A549 (cell line): ENCODE data around the gene CFAP68. TPM values are rescaled to one million over a fixed set of nuclear protein-coding genes. Genes with fewer than 3 reads are reported as not detected.
A peak's percentile ranks its signal among the peaks of the same experiment; 100 is the strongest.

Experiments used
- ATAC-seq, 2 experiments: fragments of 200-7000 bp in 1 of 2; fragments of >200 bp in 1 of 2; cut with Nextera tagmentation in 1 of 2; cut with Tn5 transposase in 1 of 2; 3 replicates each; pipeline versions ENCODE4 v1.8.0 to v1.9.1; 2018 to 2020; ENCODE audit warnings: mild to moderate bottlenecking in 1 of 2, moderate library complexity in 1 of 2
- CTCF ChIA-PET: fragments of 300-600 bp; sonication (Branson Sonifier 250); formaldehyde crosslinking; extraction: SDS; loops from one replicate; lab custom pipeline; 2021; ENCODE audit warnings: antibody characterized with exemption, inconsistent platforms; lab: Yijun Ruan, JAX
- POLR2A ChIA-PET: fragments of 350-600 bp; formaldehyde crosslinking; extraction: SDS; loops from one replicate; lab custom pipeline; 2021; ENCODE audit warnings: antibody characterized with exemption, inconsistent platforms; lab: Yijun Ruan, JAX
- DNase-seq, 2 experiments: peaks; one replicate each; pipeline versions ENCODE4 v3.0.0 to v3.0.0-alpha.2; 2011 to 2016; ENCODE audit warnings: low read depth in 1 of 2, low spot score in 1 of 2
- FAIRE-seq: peaks from 2 replicates; lab custom pipeline; 2011; peaks lifted over from hg19 to GRCh38; lab: Jason Lieb, UNC
- H3K27ac ChIP-seq, 2 experiments: fragments of >200 bp; sonication (Bioruptor Twin); formaldehyde crosslinking; 3 replicates each; pipeline ENCODE4 v1.5.1; 2016 to 2017
- H3K4me1 ChIP-seq: fragments of >200 bp; sonication (Bioruptor Twin); formaldehyde crosslinking; 3 replicates; pipeline ENCODE4 v1.6.1; 2016
- H3K4me2 ChIP-seq: fragments of >200 bp; sonication (Bioruptor Twin); formaldehyde crosslinking; 3 replicates; pipeline ENCODE4 v1.6.1; 2016
- H3K4me3 ChIP-seq: fragments of >200 bp; sonication (Bioruptor Twin); formaldehyde crosslinking; 3 replicates; pipeline ENCODE4 v1.5.1; 2016
- H3K9me3 ChIP-seq: fragments of >200 bp; sonication (Bioruptor Twin); formaldehyde crosslinking; 3 replicates; pipeline ENCODE4 v1.6.1; 2016
- ATOH8 ChIP-seq: fragments of 250-450 bp; sonication (Bioruptor Pico); IDR thresholded peaks from 2 replicates; pipeline ENCODE4 v1.5.0; 2020; ENCODE audit warnings: low read depth, mild to moderate bottlenecking, moderate library complexity
- CBX2 ChIP-seq: fragments of 200-600 bp; sonication (generic); IDR thresholded peaks from 2 replicates; pipeline ENCODE4 v1.6.1; 2016; ENCODE audit warnings: low read depth, mild to moderate bottlenecking, borderline replicate concordance
- CHD2 ChIP-seq: fragments of 150-350 bp; IDR thresholded peaks from 2 replicates; pipeline ENCODE4 v1.6.1; 2014; ENCODE audit warnings: low read length; ENCODE audit not compliant: partially characterized antibody
- CHD4 ChIP-seq: fragments of 200-600 bp; sonication (generic); IDR thresholded peaks from 2 replicates; pipeline ENCODE4 v1.6.1; 2016; ENCODE audit warnings: antibody characterized with exemption, mild to moderate bottlenecking, borderline replicate concordance
- CTCF ChIP-seq: fragments of >200 bp; sonication (Bioruptor Twin); formaldehyde crosslinking; IDR thresholded peaks from 3 replicates; pipeline ENCODE4 v1.5.1; 2016
- ELK1 ChIP-seq: fragments of 150-350 bp; IDR thresholded peaks from 2 replicates; pipeline ENCODE4 v1.6.1; 2014; ENCODE audit warnings: low read depth, mild to moderate bottlenecking, low read length
- ESRRA ChIP-seq: fragments of 150-350 bp; IDR thresholded peaks from 2 replicates; pipeline ENCODE4 v1.6.1; 2014; ENCODE audit warnings: mild to moderate bottlenecking, low read length, borderline replicate concordance
- FOXS1 ChIP-seq: fragments of 250-450 bp; sonication (Bioruptor Pico); IDR thresholded peaks from 2 replicates; pipeline ENCODE4 v1.5.0; 2020; ENCODE audit warnings: mild to moderate bottlenecking, moderate library complexity
- HOXA7 ChIP-seq: fragments of 250-450 bp; sonication (Bioruptor Pico); IDR thresholded peaks from 2 replicates; pipeline ENCODE4 v1.5.0; 2020; ENCODE audit warnings: mild to moderate bottlenecking, moderate library complexity
- HOXB13 ChIP-seq: fragments of 250-450 bp; sonication (Bioruptor Pico); IDR thresholded peaks from 2 replicates; pipeline ENCODE4 v1.5.0; 2020; ENCODE audit warnings: low read depth, mild to moderate bottlenecking, moderate library complexity
- MAFK ChIP-seq: fragments of 450-650 bp; IDR thresholded peaks from 2 replicates; pipeline ENCODE4 v1.6.1; 2014; ENCODE audit not compliant: partially characterized antibody
- MAZ ChIP-seq: fragments of 150-350 bp; IDR thresholded peaks from 2 replicates; pipeline ENCODE4 v1.6.1; 2014; ENCODE audit warnings: antibody characterized with exemption, low read depth, low read length, borderline replicate concordance
- NPAS2 ChIP-seq: fragments of 250-450 bp; sonication (Bioruptor Pico); IDR thresholded peaks from 2 replicates; pipeline ENCODE4 v1.8.0; 2022; ENCODE audit warnings: mild to moderate bottlenecking, moderate library complexity, borderline replicate concordance
- PBX3 ChIP-seq: IDR thresholded peaks from 2 replicates; pipeline ENCODE4 v1.6.1; 2012
- POLR2A ChIP-seq: IDR thresholded peaks from 2 replicates; pipeline ENCODE4 v1.6.1; 2012; ENCODE audit warnings: mild to moderate bottlenecking, low read length
- POLR2AphosphoS2 ChIP-seq: conservative IDR thresholded peaks from 2 replicates; pipeline ENCODE4 v1.6.1; 2012; ENCODE audit warnings: low read length, improper control_type of control experiment, inconsistent platforms
- RAD21 ChIP-seq, 2 experiments: fragments of >200 bp in 1 of 2; sonication (Bioruptor Twin) in 1 of 2; formaldehyde crosslinking in 1 of 2; IDR thresholded peaks in 1 of 2; conservative IDR thresholded peaks in 1 of 2; 2 replicates in 1 of 2; 3 replicates in 1 of 2; pipeline ENCODE4 v1.6.1; 2012 to 2018; ENCODE audit warnings: inconsistent platforms in 1 of 2
- RARB ChIP-seq: fragments of 250-450 bp; sonication (Bioruptor Pico); IDR thresholded peaks from 2 replicates; pipeline ENCODE4 v1.8.0; 2021; ENCODE audit warnings: mild to moderate bottlenecking, moderate library complexity
- REST ChIP-seq: fragments of 200-600 bp; sonication (generic); IDR thresholded peaks from 2 replicates; pipeline ENCODE4 v1.6.1; 2016; ENCODE audit warnings: antibody characterized with exemption, mild to moderate bottlenecking, moderate library complexity
- RFX5 ChIP-seq: fragments of 450-650 bp; IDR thresholded peaks from 2 replicates; pipeline ENCODE4 v1.7.1; 2014; ENCODE audit warnings: antibody characterized with exemption, mild to moderate bottlenecking, moderate library complexity
- RNF2 ChIP-seq: fragments of 200-600 bp; sonication (generic); IDR thresholded peaks from 2 replicates; pipeline ENCODE4 v1.6.1; 2016; ENCODE audit warnings: low read depth, mild to moderate bottlenecking, antibody characterized with exemption, moderate library complexity, borderline replicate concordance
- SMC3 ChIP-seq: fragments of >200 bp; sonication (Bioruptor Twin); formaldehyde crosslinking; IDR thresholded peaks from 3 replicates; pipeline ENCODE4 v1.6.1; 2018; ENCODE audit warnings: inconsistent platforms
- TP53 ChIP-seq: fragments of 250-450 bp; sonication (Bioruptor Pico); IDR thresholded peaks from 2 replicates; pipeline ENCODE4 v1.5.0; 2021; ENCODE audit warnings: mild to moderate bottlenecking, moderate library complexity
- ZFP36 ChIP-seq: fragments of 450-650 bp; IDR thresholded peaks from 2 replicates; pipeline ENCODE4 v1.6.1; 2014; ENCODE audit warnings: borderline replicate concordance; ENCODE audit not compliant: partially characterized antibody
- ZNF302 ChIP-seq: fragments of 250-450 bp; sonication (Bioruptor Pico); IDR thresholded peaks from 2 replicates; pipeline ENCODE4 v1.9.0; 2021; ENCODE audit warnings: inconsistent platforms, mild to moderate bottlenecking, moderate library complexity
- ZSCAN20 ChIP-seq: fragments of 250-450 bp; sonication (Bioruptor Pico); IDR thresholded peaks from 2 replicates; pipeline ENCODE4 v1.8.0; 2022; ENCODE audit warnings: mild to moderate bottlenecking, moderate library complexity
- WGBS: methylation state at CpG from one replicate; pipeline ENCODE4 v1.1.6; 2017; ENCODE audit errors: missing lambda C conversion rate; 5-methylcytosine and 5-hydroxymethylcytosine counted together
- polyA plus RNA-seq, 4 experiments: library from polyadenylated mRNA; depleted of rRNA in 3 of 4; stranded (reverse); fragments of >200 nt; fragmentation: RNase III in 1 of 4; extraction: RNeasy Plus Mini Kit Qiagen cat#74134 plus additional on column Dnase treatment in 1 of 4; gene quantifications; 2 replicates in 3 of 4; 3 replicates in 1 of 4; pipeline ENCODE4 v1.2.3, GENCODE V29; 2011 to 2017
- TF ChIP-seq, protein P1 (sequence below): fragments of >200 bp; sonication (Bioruptor Twin); formaldehyde crosslinking; IDR thresholded peaks from 2 replicates; pipeline ENCODE4 v1.6.1; 2016

Gene CFAP68
- polyA plus RNA-seq, 2 of the 4 experiments (the other 2 are of a cell fraction) = 36.3 to 59.7 TPM

- 21% methylated on average over 10 of the region's 10 CpGs for WGBS
- ChIA-PET CTCF (interaction anchor here (0.6 to 2.3 kb wide), 31 partner anchors 8 to 386 kb away, joined by 3 to 12 read pairs (median 4); partner anchors contain the start of genes ALG9 and SIK2), POLR2A (no interaction called here)
- Histone ChIP-seq H3K4me1 (no peaks in the 10 kb centered on the region; the same call in 2 of the 3 replicates), H3K27ac (0 out of 6 replicates have a peak overlapping the region, but pooled peaks of 1 of the 2 experiments have one; percentile 53), H3K4me3 (no peak overlapping the region), H3K4me2 (peak overlapping the region; percentile 5; the same call in 1 of the 3 replicates), H3K9me3 (no peaks in the 10 kb centered on the region)
- ATAC-seq (peak; percentile 83 to 97), DNase-seq (peak; percentile 52 to 75), FAIRE-seq (no peak)
- TF ChIP-seq ESRRA (no peak), ELK1 (no peak), ZSCAN20 (CRISPR knock-in tag) (no peak), POLR2A (no peak), PBX3 (no peak), CHD2 (no peak), SMC3 (peak; percentile 76), CTCF (peak; percentile 85), HOXB13 (CRISPR knock-in tag) (no peak), CBX2 (no peak), RAD21 (conservative IDR thresholded peaks at IDR 0.05 in 1 of 2, IDR thresholded peaks at IDR 0.05 in 1 of 2) (peak; percentile 78 to 83), REST (no peak), FOXS1 (no peak), ZNF302 (CRISPR knock-in tag) (no peak)
- TF ChIP-seq, protein P1, sequence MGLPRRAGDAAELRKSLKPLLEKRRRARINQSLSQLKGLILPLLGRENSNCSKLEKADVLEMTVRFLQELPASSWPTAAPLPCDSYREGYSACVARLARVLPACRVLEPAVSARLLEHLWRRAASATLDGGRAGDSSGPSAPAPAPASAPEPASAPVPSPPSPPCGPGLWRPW = no peak
These were observed 37.8 kb upstream of the CFAP68 start for GRCh38 chr11:111841370-111842053.

DNA sequence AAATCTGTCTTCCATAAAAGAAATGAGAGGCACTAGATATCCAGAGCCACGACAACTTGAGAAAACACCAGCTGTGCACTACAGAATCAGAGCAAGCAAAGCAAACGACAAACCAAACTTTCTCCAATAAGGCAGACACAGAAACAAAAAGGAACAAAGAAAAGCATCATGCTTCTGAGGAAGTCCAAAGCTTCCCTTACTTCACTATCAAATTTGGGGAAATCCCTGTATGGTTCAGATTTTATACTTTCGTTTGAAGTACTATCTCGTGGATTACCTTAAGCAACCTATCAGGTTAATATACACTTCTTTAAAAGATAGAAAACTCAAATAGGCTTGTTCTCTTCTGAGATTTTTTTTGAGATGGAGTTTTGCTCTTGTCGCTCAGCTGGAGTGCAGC is 35.7 kb upstream of the CFAP68 start:
- Histone ChIP-seq H3K9me3 (no peaks in the 10 kb centered on the region), H3K4me1 (no peaks in the 10 kb centered on the region; the same call in 2 of the 3 replicates), H3K27ac (no peak overlapping the region), H3K4me2 (no peak overlapping the region), H3K4me3 (no peak overlapping the region)
- ATAC-seq = no peak
- FAIRE-seq = no peak
- WGBS = 91% methylated on average over 5 of the region's 5 CpGs
- CTCF ChIA-PET = interaction anchor here (0.9 to 1.9 kb wide), 2 partner anchors 239 to 242 kb away, joined by 3 to 5 read pairs; no protein-coding TSS in a partner anchor
- POLR2A ChIA-PET = no interaction called here
- no peak for DNase-seq
- TF ChIP-seq TP53 (no peak), RFX5 (no peak), RNF2 (no peak), NPAS2 (no peak), HOXA7 (CRISPR knock-in tag) (no peak), RARB (CRISPR knock-in tag) (no peak), ATOH8 (CRISPR knock-in tag) (no peak), MAFK (no peak), MAZ (no peak), POLR2AphosphoS2 (no peak), CHD4 (no peak), CHD2 (no peak), ZNF302 (CRISPR knock-in tag) (no peak), ZFP36 (no peak)
- TF ChIP-seq, protein P1 = no peak
